HepG2 (cell line): ENCODE results near the gene ABCC10. TPM values are rescaled to one million over a fixed set of nuclear protein-coding genes. Genes with fewer than 3 reads are reported as not detected.

Experiments
- ATAC-seq: fragments of 200-7000 bp; cut with Tn5 transposase; 3 replicates; pipeline ENCODE4 v1.9.1; 2020; ENCODE audit warnings: mild to moderate bottlenecking, moderate library complexity
- BruUV-seq: library from RNA; stranded (reverse); fragments of 400-500 nt; replicated peaks from 2 replicates; lab custom pipeline; 2021; lab: Mats Ljungman, UMichigan
- CTCF ChIA-PET: fragments of 300-600 bp; formaldehyde crosslinking; extraction: SDS; loops from one replicate; lab custom pipeline; 2021; ENCODE audit warnings: low total read pairs, inconsistent platforms, low intra/inter-chr PET ratio; lab: Yijun Ruan, JAX
- POLR2A ChIA-PET: fragments of 350-600 bp; sonication (Branson Sonifier 250); formaldehyde crosslinking; loops from one replicate; lab custom pipeline; 2020; ENCODE audit warnings: antibody characterized with exemption, inconsistent platforms; lab: Yijun Ruan, JAX
- DNase-seq: peaks from one replicate; pipeline ENCODE4 v3.0.0-alpha.2; 2015; ENCODE audit warnings: low spot score
- FAIRE-seq: peaks from 3 replicates; lab custom pipeline; 2011; peaks lifted over from hg19 to GRCh38; lab: Jason Lieb, UNC
- H2AFZ ChIP-seq: one replicate; pipeline ENCODE4 v1.6.1; 2011; ENCODE audit warnings: low read length, inconsistent platforms
- H3K27ac ChIP-seq: fragments of 300-600 bp; 3 replicates; pipeline ENCODE4 v1.8.0; 2011; ENCODE audit warnings: mixed run types, mild to moderate bottlenecking, mixed read lengths, low read length, inconsistent platforms; ENCODE audit not compliant: insufficient read depth; ENCODE audit errors: extremely low read length
- H3K27me3 ChIP-seq, 2 experiments: fragments of 200-600 bp in 1 of 2; 2 replicates in 1 of 2; 3 replicates in 1 of 2; pipeline versions ENCODE4 v1.6.0 to v1.8.0; 2011; ENCODE audit warnings: low read length in 2 of 2, mild to moderate bottlenecking in 2 of 2, moderate library complexity in 2 of 2, inconsistent platforms in 1 of 2; ENCODE audit not compliant: insufficient read depth in 2 of 2, control insufficient read depth in 1 of 2
- H3K36me3 ChIP-seq, 2 experiments: fragments of 200-600 bp in 1 of 2; replicated peaks in 1 of 2; 2 replicates in 1 of 2; 3 replicates in 1 of 2; pipeline versions ENCODE4 v1.5.1 to v1.8.0; 2011; ENCODE audit warnings: low read length in 2 of 2, inconsistent platforms in 1 of 2; ENCODE audit not compliant: insufficient read depth in 2 of 2, control insufficient read depth in 1 of 2
- H3K4me1 ChIP-seq: 2 replicates; pipeline ENCODE4 v1.5.1; 2012; ENCODE audit warnings: low read length, inconsistent platforms; ENCODE audit not compliant: insufficient read depth
- H3K4me2 ChIP-seq: 2 replicates; pipeline ENCODE4 v1.6.0; 2011; ENCODE audit warnings: low read depth, low read length, inconsistent platforms
- H3K4me3 ChIP-seq, 3 experiments: fragments of 200-600 bp in 1 of 3; sonication (generic), shearing (Covaris generic) in 1 of 3; replicated peaks in 1 of 3; 2 replicates each; pipeline ENCODE4 v1.5.1; 2011 to 2016; ENCODE audit warnings: low read length in 3 of 3, inconsistent platforms in 2 of 3, low read depth in 2 of 3, mild to moderate bottlenecking in 2 of 3, control low read depth in 1 of 3, mixed read lengths in 1 of 3; ENCODE audit not compliant: insufficient read depth in 1 of 3
- H3K79me2 ChIP-seq: one replicate; pipeline ENCODE4 v1.6.1; 2011; ENCODE audit warnings: low read length, inconsistent platforms; ENCODE audit not compliant: insufficient read depth
- H3K9ac ChIP-seq: 2 replicates; pipeline ENCODE4 v1.6.0; 2011; ENCODE audit warnings: mild to moderate bottlenecking, low read depth, low read length, inconsistent platforms; ENCODE audit not compliant: insufficient read depth
- H3K9me3 ChIP-seq: 2 replicates; pipeline ENCODE4 v1.5.1; 2012; ENCODE audit warnings: mild to moderate bottlenecking, low read length
- H4K20me1 ChIP-seq: 2 replicates; pipeline ENCODE4 v1.6.0; 2011; ENCODE audit warnings: inconsistent platforms, mild to moderate bottlenecking, low read length, moderate library complexity; ENCODE audit not compliant: insufficient read depth
- HNF4A ChIP-seq: sonication (generic); formaldehyde crosslinking; IDR thresholded peaks from 2 replicates; pipeline ENCODE4 v1.4.0; 2020; ENCODE audit warnings: missing genetic modification reagents
- JUNB ChIP-seq: sonication (generic); formaldehyde crosslinking; IDR thresholded peaks from 2 replicates; pipeline ENCODE4 v1.8.0; 2022; ENCODE audit warnings: missing genetic modification reagents, mild to moderate bottlenecking, borderline replicate concordance
- MED8 ChIP-seq: sonication (generic); formaldehyde crosslinking; IDR thresholded peaks from 2 replicates; pipeline ENCODE4 v1.8.1; 2023; ENCODE audit warnings: mild to moderate bottlenecking, missing genetic modification reagents; ENCODE audit not compliant: insufficient replicate concordance
- MEF2D ChIP-seq: sonication (generic); formaldehyde crosslinking; IDR thresholded peaks from 2 replicates; pipeline ENCODE4 v1.5.1; 2020; ENCODE audit warnings: mild to moderate bottlenecking, missing genetic modification reagents
- PAWR ChIP-seq: sonication (generic); formaldehyde crosslinking; IDR thresholded peaks from 2 replicates; pipeline ENCODE4 v1.4.0; 2020; ENCODE audit warnings: missing genetic modification reagents, mild to moderate bottlenecking, borderline replicate concordance
- ZNF572 ChIP-seq: sonication (generic); formaldehyde crosslinking; IDR thresholded peaks from 2 replicates; pipeline ENCODE4 v1.5.1; 2020; ENCODE audit warnings: mild to moderate bottlenecking, missing genetic modification reagents
- ZSCAN21 ChIP-seq: sonication (generic); formaldehyde crosslinking; IDR thresholded peaks from 2 replicates; pipeline ENCODE4 v1.8.0; 2022; ENCODE audit warnings: mild to moderate bottlenecking, missing genetic modification reagents, moderate library complexity, borderline replicate concordance
- WGBS: methylation state at CpG from one replicate; pipeline ENCODE4 v1.1.6; 2017; ENCODE audit warnings: low lambda C conversion rate; 5-methylcytosine and 5-hydroxymethylcytosine counted together
- in situ Hi-C: cut with HindIII; loops from 2 replicates; pipeline ENCODE4 v1.10.0; 2017; ENCODE audit warnings: low pct_unique_long_range_greater_than_20kb; ENCODE audit not compliant: extremely low pct_ligation_motif_present
- intact Hi-C: fragments of 100-400 bp; cut with micrococcal nuclease; formaldehyde crosslinking; loops from one replicate; pipeline ENCODE4 v1.10.0; 2022; ENCODE audit not compliant: unreplicated experiment
- polyA plus RNA-seq, 8 experiments: library from polyadenylated mRNA; depleted of rRNA in 3 of 8; stranded (reverse) in 7 of 8; unstranded in 1 of 8; fragments of >200 nt; fragmentation: Illumina TruSeq in 4 of 8; extraction: Trizol in 4 of 8; gene quantifications; 2 replicates each; pipeline versions ENCODE4 v1.2.1 to v1.2.3, GENCODE V29; 2011 to 2016; ENCODE audit warnings: low read depth in 4 of 8, missing spikeins in 1 of 8, mixed read lengths in 1 of 8; ENCODE audit not compliant: insufficient read depth in 1 of 8
- total RNA-seq, 5 experiments: library from RNA; depleted of rRNA; stranded (reverse); fragments of >200 nt; fragmentation: Illumina TruSeq; extraction: Trizol; gene quantifications; 2 replicates each; pipeline ENCODE4 v1.2.3, GENCODE V29; 2016; ENCODE audit warnings: low read depth in 1 of 5
- TF ChIP-seq, protein P1 (sequence below): sonication (generic); formaldehyde crosslinking; IDR thresholded peaks from 2 replicates; pipeline ENCODE4 v1.4.0; 2020; ENCODE audit warnings: mild to moderate bottlenecking, missing genetic modification reagents, borderline replicate concordance
- TF ChIP-seq, protein P2 (sequence below): sonication (generic); formaldehyde crosslinking; IDR thresholded peaks from 2 replicates; pipeline ENCODE4 v1.4.0; 2020; ENCODE audit warnings: mild to moderate bottlenecking, missing genetic modification reagents
- TF ChIP-seq, protein P3 (sequence below): sonication (generic); formaldehyde crosslinking; IDR thresholded peaks from 2 replicates; pipeline ENCODE4 v1.9.0; 2021; ENCODE audit warnings: missing genetic modification reagents, mild to moderate bottlenecking, borderline replicate concordance

The ABCC10 gene
- total and polyA plus RNA-seq, 2 of the 13 experiments (the other 11 are each of a cell fraction or from before 2014, with no cell fraction given) = 16.0 to 24.3 TPM

DNA sequence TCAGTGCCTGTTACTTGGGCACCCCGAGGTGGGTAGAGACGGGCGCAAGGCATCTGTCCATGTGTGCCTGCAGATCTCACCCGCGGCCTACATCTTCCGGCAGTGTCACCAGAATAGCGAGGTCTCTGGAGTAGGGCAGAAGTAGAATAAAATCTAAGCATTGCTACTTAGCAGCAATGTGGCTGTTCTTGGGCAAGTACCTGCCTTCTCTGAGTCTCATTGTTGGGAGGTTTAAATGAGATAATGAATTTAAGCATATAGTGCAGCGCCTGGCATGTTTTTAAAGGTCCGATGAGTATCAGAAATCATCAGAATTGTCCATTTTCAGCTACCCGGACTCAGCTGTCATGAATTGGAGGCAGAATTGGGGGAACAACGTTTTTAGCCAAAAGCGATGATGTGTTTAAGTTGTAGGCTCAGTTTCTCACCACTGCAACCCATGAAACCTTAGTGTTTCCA lies 800 bp downstream of the ABCC10 start (continued):
- TF ChIP-seq, protein P1, sequence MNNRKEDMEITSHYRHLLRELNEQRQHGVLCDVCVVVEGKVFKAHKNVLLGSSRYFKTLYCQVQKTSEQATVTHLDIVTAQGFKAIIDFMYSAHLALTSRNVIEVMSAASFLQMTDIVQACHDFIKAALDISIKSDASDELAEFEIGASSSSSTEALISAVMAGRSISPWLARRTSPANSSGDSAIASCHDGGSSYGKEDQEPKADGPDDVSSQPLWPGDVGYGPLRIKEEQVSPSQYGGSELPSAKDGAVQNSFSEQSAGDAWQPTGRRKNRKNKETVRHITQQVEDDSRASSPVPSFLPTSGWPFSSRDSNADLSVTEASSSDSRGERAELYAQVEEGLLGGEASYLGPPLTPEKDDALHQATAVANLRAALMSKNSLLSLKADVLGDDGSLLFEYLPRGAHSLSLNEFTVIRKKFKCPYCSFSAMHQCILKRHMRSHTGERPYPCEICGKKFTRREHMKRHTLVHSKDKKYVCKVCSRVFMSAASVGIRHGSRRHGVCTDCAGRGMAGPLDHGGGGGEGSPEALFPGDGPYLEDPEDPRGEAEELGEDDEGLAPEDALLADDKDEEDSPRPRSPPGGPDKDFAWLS (CRISPR knock-in tag) = no peak
- TF ChIP-seq MED8 (no peak), ZSCAN21 (CRISPR knock-in tag) (0 out of 2 replicates have a peak, but pooled peaks have one; percentile 2), ZNF572 (CRISPR knock-in tag) (0 out of 2 replicates have a peak, but pooled peaks have one; percentile 11), PAWR (CRISPR knock-in tag) (0 out of 2 replicates have a peak, but pooled peaks have one; percentile 8)
- TF ChIP-seq, protein P2, sequence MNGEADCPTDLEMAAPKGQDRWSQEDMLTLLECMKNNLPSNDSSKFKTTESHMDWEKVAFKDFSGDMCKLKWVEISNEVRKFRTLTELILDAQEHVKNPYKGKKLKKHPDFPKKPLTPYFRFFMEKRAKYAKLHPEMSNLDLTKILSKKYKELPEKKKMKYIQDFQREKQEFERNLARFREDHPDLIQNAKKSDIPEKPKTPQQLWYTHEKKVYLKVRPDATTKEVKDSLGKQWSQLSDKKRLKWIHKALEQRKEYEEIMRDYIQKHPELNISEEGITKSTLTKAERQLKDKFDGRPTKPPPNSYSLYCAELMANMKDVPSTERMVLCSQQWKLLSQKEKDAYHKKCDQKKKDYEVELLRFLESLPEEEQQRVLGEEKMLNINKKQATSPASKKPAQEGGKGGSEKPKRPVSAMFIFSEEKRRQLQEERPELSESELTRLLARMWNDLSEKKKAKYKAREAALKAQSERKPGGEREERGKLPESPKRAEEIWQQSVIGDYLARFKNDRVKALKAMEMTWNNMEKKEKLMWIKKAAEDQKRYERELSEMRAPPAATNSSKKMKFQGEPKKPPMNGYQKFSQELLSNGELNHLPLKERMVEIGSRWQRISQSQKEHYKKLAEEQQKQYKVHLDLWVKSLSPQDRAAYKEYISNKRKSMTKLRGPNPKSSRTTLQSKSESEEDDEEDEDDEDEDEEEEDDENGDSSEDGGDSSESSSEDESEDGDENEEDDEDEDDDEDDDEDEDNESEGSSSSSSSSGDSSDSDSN (CRISPR knock-in tag) = peak; percentile 3

DNA sequence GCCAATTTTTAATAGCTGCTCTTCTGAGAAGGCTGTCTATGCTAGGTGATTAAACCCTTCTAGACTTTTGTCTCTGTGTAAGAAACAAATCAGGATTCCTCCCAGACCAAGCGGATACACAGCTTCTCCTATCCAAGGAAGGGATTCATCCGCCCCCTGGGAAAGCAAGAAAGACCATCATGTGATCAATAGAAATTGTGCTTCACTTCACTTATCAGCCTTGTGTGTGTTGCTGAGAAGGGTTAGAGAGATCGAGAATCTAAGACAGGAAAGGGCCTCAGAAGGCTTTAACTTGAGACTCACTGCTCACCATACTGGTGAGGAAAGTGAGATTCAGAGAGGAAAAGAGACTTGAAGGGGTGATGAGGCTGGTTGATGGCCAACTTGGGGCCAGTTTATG lies 1.5 kb downstream of the ABCC10 start:
- in situ Hi-C loops (no loop called here), intact Hi-C loops (loop anchor here (10.0 kb wide), 1 partner anchor 164 kb away; no protein-coding TSS in a partner anchor)
- FAIRE-seq = no peak
- Histone ChIP-seq H3K9me3 (no peaks in the 10 kb centered on the region), H3K27ac (no peak overlapping the region), H3K4me2 (peak overlapping the region; percentile 93), H3K4me3 (peak overlapping the region; percentile 84 to 93 (median 91); a peak in 5 of 6 replicates), H2AFZ (no peak overlapping the region), H3K27me3 (no peaks in the 10 kb centered on the region; a peak in 1 of 5 replicates), H3K9ac (peak overlapping the region; percentile 86), H4K20me1 (no peaks in the 10 kb centered on the region), H3K36me3 (peaks cover 0 to 11% of the 10 kb centered on the region in 2 experiments; a peak in 2 of 5 replicates), H3K4me1 (peaks cover 34% of the 10 kb centered on the region), H3K79me2 (peaks cover 14% of the 10 kb centered on the region)
- no TSS peak for BruUV-seq
- WGBS = 90% methylated on average over 3 of the region's 3 CpGs
- ChIA-PET CTCF (no interaction called here), POLR2A (interaction anchor here (1.9 kb wide), 1 partner anchor 68 kb away, joined by 9 read pairs; no protein-coding TSS in a partner anchor)
- no peak for DNase-seq
- TF ChIP-seq JUNB (CRISPR knock-in tag) (no peak), HNF4A (CRISPR knock-in tag) (no peak), MEF2D (CRISPR knock-in tag) (0 out of 2 replicates have a peak, but pooled peaks have one; percentile 18)
- TF ChIP-seq, protein P3, sequence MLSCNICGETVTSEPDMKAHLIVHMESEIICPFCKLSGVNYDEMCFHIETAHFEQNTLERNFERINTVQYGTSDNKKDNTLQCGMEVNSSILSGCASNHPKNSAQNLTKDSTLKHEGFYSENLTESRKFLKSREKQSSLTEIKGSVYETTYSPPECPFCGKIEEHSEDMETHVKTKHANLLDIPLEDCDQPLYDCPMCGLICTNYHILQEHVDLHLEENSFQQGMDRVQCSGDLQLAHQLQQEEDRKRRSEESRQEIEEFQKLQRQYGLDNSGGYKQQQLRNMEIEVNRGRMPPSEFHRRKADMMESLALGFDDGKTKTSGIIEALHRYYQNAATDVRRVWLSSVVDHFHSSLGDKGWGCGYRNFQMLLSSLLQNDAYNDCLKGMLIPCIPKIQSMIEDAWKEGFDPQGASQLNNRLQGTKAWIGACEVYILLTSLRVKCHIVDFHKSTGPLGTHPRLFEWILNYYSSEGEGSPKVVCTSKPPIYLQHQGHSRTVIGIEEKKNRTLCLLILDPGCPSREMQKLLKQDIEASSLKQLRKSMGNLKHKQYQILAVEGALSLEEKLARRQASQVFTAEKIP (CRISPR knock-in tag) = no peak
- no peak for ATAC-seq
